HG03378 (cell line): ENCODE results near the gene FEM1B.

ENCODE experiments used
- ATAC-seq: cut with Tn5 transposase; IDR thresholded peaks from one replicate; pipeline ENCODE4 v1.9.1; 2021; ENCODE audit warnings: mild to moderate bottlenecking, moderate library complexity; ENCODE audit not compliant: unreplicated experiment

FEM1B gene

DNA sequence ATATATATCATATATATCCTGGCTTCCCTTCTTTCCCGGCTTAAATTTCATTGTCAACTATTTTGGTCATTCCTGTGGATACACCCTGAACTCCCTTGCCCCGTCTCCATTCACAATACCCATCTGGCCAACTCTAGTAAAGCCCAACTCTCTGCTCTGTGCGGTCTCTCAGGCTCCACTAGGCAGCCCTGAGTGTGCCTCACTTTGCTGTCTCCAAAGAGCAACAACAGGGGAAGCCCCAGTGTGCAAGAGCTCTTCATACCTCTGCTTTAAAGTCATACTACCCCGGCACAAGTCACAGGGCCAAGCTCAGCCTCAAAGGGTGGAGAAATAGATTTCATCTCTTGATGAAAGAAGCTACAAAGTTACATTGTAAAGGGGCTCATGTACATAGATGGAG lies 18.9 kb upstream of the FEM1B start:
- ATAC-seq, result no peak

DNA sequence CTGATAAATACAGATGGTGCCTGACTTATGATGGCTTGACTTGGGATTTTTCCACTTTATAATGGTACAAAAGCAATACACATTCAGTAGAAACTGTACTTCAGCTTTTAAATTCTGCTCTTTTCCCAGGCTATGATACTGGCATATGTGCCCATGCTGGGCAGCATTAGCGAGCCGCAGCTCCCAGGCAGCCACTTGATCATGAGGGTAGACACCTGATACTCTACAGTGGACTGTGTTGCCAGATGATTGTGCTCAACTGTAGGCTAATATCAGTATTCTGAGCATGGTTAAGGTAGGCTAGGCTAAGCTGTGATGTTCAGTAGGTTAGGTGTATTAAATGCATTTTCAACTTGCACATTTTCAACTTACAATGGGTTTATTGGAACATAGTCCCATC lies 17.7 kb upstream of the FEM1B start:
- no peak for ATAC-seq

DNA sequence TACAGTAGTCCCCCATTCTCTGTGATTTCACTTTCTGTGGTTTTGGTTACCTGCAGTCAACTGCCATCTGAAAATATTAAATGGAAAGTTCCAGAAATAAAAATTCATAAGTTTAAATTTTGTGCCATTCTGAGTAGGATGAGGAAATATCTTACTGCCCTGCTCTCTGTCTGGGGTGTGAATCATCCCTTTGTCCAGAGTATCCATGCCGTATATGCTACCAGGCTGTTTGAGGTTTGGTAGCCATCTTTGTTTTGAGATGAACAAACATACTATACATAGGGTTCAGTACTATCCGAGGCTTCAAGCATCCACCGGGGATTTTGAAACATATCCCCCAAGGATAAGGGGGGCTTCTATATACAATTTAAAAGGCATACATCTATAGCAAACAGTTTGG lies 16.3 kb upstream of the FEM1B start:
- ATAC-seq, result no peak

DNA sequence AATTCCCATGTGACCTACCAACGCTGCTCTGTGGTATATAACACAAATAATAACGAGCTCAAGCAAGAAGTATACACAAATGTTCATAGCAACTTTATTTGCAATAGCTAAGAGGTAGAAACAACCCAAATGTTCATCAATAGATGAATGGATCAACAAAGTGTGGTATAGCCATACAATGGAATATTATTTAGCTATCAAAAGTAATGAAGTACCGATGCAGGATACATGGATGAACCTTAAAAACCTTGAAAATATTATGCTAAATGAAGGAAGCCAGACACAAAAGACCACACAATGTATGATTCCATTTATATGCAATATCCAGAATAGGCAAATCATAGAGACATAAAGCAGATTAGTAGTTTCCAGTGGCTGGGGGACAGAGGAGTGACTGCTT lies 15.6 kb upstream of the FEM1B start:
- ATAC-seq, result no peak

DNA sequence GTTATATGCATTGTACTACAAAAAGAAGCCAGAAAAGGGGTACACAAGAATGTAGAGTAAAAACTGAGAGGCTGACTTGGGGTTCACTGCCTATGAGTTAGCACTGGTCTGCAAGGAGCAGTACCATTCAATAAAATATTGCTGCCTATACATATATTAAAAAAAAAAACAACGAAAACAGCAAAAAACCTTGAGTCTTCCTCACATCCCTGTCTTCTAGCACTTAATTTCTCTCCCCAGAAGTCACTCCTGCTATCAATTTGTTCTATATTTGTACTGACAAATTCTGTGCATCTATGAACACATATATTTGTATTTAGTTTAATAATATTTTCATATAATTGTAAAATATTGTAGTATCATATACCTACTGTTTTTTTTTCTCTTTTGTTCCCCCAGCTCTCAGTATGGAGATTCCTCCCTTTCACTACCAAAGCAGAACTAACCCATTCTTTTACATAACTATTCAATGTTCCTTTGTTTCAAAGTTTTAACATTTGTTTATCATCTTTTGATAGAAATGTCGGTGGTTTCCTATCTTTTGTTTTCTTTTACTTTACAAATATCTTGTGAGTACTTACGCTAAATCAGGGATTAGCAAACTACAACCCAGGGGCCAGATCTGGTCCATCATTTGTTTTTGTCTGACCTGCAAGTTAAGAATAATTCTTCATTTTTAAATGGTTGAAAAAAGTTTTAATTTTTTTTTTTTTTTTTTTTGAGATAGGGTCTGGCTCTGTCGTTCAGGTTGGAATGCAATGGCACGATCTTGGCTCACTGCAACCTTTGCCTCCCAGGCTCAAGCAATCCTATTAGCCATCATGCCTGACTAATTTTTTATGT lies 14.8 kb upstream of the FEM1B start:
- no peak for ATAC-seq

DNA sequence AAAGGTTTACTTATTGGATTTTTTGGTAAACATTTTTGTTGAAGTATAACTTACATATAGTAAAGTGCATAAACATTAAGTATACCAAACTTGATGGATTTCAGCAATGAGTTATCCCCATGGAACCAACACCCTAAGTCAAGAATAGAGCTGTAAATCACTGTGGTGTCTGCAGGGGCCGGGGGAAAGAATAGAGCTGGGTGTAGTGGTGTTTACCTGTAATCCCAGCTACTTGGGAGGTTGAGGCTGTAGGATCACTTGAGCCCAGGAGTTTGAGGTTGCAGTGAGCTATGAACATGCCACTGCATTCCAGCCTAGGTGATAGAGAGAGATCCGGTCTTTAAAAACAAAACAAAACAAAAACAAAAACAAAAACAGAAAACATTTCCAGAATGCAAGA lies 13.3 kb upstream of the FEM1B start:
- no peak for ATAC-seq

DNA sequence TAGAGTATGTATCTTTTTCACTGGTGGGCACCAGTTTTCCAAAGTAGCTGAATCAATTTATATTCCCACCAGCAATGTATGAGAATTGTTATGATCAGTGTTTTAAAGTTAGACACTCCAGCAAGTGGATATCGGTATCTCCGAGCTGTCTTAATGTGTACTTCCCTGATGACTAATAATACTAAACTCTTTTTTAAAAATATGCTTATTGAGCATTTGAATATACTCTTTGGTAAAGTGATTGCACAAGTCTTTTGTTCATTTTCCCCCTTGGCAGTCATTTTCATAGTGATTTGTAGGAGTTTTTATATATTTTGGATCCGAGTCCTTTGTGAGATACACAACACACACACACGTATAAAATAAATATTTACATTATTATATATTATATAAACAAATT lies 12.5 kb upstream of the FEM1B start:
- ATAC-seq, result no peak

DNA sequence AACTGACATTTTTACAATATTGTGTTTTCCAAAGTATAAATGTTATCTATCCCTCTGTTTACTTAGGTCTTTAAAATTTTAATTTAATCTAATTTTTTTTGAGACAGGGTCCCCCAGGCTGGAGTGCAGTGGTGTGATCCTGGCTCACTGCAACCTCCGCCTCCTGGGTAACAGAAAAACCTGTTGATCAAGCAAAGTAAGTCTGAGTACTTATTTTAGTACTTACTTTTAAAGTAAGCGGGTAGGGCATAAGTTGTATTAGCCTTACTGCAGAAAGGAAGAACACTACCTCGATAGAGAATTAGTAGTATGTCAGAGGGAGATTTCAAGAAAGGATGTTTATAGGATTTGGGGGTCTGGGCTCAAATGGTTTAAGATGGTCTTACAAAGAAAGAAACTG lies 11.9 kb upstream of the FEM1B start:
- no peak for ATAC-seq

GRCh38 chr15:68268405-68268804 lies 9.1 kb upstream of the FEM1B start:
- no peak for ATAC-seq

DNA sequence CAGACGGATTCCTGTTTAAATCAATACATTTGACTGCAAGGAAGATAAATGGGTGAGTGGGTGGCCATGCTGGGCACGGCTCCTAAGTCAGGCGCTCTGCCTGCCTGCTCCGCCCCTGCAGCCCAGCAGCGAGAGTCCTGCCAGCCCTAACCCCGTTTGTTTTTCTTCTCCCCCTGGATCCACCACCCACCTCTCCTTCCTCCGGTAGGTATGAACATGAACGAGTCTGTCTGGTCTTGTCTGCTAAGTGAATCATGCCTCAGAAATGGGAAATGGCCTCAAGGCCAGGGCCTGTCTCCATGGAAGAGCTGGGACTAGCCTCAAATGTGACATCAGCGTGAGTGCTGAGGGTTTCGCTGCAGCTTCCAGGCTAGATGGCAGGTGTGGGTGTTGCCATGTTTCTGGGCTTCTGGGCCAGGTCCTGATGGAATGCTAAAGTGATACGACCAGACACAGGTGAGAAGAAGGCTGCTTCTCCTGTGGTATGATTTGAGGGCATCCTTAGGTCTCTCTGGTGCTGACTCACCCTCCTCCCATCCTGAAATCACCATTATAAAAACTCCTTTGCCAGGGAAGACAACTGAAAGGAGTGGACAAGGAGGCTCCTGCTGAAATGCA lies 5.6 kb upstream of the FEM1B start:
- no peak for ATAC-seq

DNA sequence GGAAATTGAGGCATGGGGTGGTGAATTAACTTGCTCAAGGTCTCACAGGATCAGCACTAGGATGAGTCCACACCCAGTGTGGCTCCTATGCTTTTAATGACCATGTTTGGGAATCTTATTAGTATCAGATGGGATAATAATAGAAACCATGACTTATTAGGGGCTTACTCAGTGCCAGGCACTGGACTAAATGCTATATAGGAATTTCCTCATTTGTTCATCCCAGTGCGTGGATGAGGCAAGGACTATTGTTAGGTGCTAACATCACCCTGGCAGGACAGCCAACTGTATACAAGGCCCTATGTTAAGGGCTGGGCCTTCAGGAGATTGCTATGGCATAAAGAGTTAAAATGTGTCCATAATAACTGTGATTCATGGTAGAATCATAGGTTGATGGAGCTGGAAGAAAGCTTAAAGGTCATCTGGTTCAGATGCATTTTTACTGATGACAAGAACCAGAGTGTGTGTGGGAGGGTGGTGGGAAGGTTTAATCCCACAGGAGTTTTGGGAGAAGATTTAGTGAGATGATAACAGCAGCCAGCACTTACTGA lies 4.7 kb upstream of the FEM1B start:
- ATAC-seq, result no peak

DNA sequence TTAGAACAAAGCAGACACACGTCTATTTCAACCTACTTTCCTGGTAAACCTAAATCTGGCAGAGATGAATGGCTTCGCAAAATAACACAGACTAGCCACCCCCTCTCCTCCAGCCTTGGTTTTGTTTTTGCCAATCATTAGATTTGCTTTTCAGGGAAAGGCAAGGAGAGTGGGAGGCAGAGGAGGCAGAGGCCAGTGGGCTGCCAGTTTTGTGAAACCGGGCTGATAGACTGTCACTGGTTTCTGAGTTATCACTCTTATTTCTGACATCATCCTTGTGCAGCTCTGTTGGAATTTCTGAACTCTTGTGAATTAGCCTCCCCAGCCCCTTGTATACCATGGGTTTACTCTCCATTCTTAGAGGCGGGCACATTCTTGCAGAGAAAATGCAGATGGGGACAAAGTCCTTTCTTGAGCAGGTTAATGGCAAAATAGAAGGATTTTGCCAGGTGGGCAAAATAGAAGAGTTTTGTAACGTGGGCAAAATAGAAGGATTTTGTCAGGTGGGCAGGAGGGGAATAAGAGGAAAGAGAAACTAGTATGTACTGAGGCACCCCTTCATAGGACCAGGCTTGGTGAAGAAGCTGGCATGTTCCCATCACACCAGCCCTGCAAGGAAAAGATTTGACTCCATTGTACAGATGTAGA lies 3.2 kb upstream of the FEM1B start:
- no peak for ATAC-seq

DNA sequence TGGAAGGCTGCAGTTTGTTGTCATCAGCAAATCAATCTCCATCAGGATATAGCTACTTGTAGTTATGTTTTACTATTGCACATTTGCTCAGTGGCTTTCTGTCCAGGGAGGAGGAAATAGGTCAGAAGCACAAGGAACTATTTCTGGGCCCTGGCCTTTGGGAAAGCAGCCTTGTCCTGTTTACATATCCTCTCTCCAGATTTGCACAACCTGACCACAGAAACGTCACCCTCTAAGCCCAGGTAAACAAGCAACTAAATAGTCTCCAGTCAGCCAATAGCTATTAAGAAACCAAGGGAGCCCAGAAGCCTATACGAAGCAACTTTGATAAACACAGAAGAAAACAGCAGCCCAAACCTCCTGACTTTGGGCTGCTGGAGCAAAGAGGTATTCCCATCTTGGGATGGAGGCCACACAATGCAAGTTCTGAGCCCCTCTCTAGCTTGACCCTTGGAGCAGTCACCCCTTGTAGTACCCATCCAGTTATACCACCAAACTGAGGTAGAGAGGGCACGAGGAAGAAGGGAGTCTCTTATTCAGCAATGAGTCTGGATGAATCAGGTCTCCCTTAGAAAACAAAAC lies 2.3 kb upstream of the FEM1B start:
- ATAC-seq, result no peak

DNA sequence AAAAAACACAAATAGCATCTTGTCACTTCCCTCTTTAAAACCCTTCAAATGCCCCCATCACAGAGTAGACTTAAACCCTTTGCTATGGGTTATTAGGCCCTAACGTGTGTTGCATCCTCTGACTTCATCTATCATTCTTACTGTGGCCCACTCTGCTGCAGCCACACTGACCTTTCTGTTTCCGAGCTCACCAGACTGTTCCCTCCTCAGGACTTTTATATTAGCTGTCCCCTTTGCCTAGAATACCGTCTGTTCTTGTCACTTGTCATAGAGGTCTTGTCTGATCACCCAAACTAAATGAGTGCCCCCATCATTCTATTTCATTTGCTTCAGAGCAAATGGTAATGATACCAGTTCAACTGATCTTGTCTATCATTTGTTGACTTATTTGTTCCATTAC lies 877 bp upstream of the FEM1B start:
- ATAC-seq, result no peak

DNA sequence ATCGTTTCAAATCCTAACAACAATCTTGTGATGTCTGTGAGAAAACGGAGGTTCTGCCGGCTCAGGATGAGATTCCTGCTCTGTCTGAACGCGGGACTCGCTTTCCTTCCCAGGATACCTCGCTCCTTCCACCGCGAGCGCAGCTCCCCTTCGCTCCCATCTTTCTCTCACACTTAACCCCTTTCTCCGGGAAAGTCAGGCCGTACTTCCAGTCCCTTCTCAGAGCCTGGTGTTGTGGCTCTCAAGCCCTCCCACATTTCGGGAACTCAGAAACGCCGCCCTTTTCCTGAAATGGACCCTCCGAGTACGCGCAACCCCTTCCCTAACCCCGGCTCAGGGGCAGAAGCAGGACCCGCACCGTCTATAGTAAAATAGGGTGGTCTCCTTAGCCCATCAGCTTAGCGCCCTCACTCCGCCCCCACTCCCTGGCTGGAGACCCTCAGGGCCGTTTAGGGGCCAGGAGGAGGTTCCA lies 378 bp upstream of the FEM1B start:
- ATAC-seq, result peak; percentile 4

DNA sequence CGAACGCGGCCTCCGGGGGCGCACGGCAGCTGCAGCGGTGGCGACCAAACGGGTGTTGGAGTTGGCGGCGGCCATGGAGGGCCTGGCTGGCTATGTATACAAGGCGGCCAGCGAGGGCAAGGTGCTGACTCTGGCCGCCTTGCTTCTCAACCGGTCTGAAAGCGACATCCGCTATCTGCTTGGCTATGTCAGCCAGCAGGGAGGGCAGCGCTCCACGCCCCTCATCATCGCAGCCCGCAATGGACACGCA lies 725 bp downstream of the FEM1B start:
- ATAC-seq, result peak; percentile 49

- ATAC-seq, result no peak
These were observed 1.3 kb downstream of the FEM1B start for GRCh38 chr15:68278595-68279405.

GRCh38 chr15:68279779-68280753 lies 2.5 kb downstream of the FEM1B start:
- no peak for ATAC-seq

- ATAC-seq, result no peak
These were observed 3.5 kb downstream of the FEM1B start for GRCh38 chr15:68281008-68281407.

- no peak for ATAC-seq
These were observed 5.9 kb downstream of the FEM1B start for GRCh38 chr15:68283401-68283800.
